AG10803 (cell line): ENCODE measurements around the gene CTSL.

Experiments
- DNase-seq: peaks from one replicate; pipeline ENCODE4 v3.0.0; 2010; ENCODE audit warnings: low read depth
- H3K4me3 ChIP-seq: 2 replicates; pipeline ENCODE4 v1.5.1; 2011; ENCODE audit warnings: mild to moderate bottlenecking, low read length, control low read depth
- CTCF ChIP-seq: conservative IDR thresholded peaks from 2 replicates; pipeline ENCODE4 v1.5.1; 2011; ENCODE audit warnings: mild to moderate bottlenecking, low read length, control low read depth, inconsistent platforms

The CTSL gene

DNA sequence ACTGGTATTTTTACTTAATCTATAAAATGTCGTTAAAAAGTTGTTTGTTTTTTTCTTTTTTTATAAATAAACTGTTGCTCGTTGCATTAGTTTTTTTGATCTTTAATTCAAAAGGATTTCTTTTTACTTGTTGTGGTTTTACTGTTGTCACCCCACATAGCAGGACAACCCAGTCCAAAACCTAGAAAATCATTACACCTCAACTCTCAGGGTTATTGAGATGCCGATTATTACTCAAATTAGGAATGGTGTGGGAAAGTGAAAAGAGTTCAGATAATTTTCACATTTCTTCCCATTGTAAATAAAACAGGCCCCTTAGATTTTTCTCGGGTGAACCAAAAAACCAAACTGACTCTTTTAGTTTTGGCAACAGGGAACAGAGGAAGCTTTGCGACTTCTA is 17.4 kb upstream of the CTSL start:
- no peak for TF ChIP-seq CTCF
- DNase-seq: no peak
- H3K4me3 ChIP-seq: no peak overlapping the region

DNA sequence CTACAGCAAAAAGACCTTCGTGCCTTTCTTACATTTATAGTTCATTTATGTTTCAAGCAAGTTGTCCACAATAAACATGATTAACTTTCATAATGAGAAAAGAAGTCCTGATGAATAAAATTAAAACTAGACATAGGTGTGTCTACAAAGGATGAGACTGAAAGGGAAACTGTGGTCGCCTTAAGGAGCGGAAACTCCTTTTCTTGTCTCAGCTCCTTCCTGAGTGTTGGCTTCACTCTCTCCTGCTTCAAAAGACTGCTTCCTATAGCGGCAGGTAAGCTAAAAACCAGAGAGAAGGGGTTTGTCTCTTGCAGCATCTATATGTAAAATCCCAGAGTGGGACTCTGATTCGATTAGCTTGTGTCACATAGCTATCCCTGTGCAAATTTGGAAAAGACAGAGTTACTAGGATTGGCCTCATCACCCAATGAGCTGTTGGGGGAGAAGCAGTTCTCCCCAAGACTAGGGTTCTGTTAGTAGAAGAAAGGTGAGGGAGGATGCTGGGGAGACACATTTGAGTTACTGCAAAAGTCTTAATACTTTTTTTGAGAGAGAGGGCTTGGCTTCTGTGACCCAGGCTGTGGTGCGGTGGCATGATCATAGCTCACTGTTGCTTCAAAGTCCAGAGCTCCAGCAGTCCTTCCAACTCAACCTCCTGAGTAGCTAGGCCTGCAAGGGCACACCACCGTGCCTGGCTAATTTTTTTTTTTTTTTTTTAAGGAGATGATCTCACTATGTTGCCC is 16.8 kb upstream of the CTSL start:
- no peak for TF ChIP-seq CTCF
- no peak for DNase-seq
- no peak overlapping the region for H3K4me3 ChIP-seq

- DNase-seq: no peak
- TF ChIP-seq CTCF: no peak
Measured at GRCh38 chr9:87710443-87710842, 15.5 kb upstream of the CTSL start.

GRCh38 chr9:87711857-87712800 is 13.8 kb upstream of the CTSL start:
- H3K4me3 ChIP-seq: no peak overlapping the region
- TF ChIP-seq CTCF: no peak
- DNase-seq: peak; percentile 96

More at GRCh38 chr9:87710443-87710842, 15.5 kb upstream of the CTSL start:
- no peak overlapping the region for H3K4me3 ChIP-seq

GRCh38 chr9:87712801-87713277 is 13.1 kb upstream of the CTSL start:
- DNase-seq: no peak
- no peak for TF ChIP-seq CTCF
- H3K4me3 ChIP-seq: no peak overlapping the region

GRCh38 chr9:87713278-87713987 is 12.5 kb upstream of the CTSL start:
- H3K4me3 ChIP-seq: peak overlapping the region; percentile 43
- TF ChIP-seq CTCF: peak; percentile 32
- DNase-seq: peak; percentile 99
